Measurements from ENCODE around the gene TSSK2.

The TSSK2 gene

DNA sequence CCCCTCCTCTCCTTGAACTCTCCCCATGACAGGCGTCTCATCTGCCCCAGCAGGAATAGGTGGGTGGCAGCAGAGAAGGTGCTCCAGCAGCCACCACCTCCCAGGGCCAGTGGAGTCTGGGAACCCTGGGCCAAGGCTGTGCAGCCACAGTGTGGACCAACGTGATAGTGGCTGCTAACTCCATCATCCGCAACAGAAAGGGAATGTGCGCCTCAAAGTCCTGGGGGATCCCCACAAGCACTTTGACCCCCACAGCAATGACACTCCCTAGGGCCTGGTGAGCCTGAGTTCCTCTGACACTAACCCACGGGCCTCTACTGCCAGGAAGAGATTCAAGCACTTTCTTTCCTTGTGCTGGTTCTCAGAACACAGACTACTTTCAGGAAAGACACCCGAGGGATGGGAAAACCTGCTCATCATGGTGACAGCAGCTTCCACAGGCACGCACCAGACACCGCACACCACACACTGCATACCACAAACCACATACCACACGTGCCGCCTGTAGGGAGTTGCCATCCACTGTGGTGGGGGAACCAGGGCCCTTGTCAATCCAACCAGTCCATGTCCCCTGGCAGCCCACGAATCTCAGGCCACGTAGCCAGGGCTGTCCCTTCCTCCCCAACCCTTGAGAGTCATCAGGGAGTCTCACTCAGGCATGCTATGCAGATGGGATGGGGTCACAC lies 50.8 kb downstream of the TSSK2 start:
- no peak for DNase-seq (ENCODE audit: low read depth in 3 of 3)
